Upper lobe of left lung (tissue), 6 donors: ENCODE data around the gene PIGBOS1. TPM values are rescaled to one million over a fixed set of nuclear protein-coding genes. Genes with fewer than 3 reads are reported as not detected.
A peak's percentile ranks its signal among the peaks of the same experiment; 100 is the strongest.
"Not testable (repeated sequence)": the region's sequence is repeated elsewhere in the genome, so short reads cannot be mapped to it uniquely, and the experiment has no call there.

ENCODE experiments used
- ATAC-seq, 2 donors: fragments of 200-7000 bp; cut with Tn5 transposase; one replicate each; pipeline ENCODE4 v1.9.1; 2022; ENCODE audit warnings: mild to moderate bottlenecking in 2 of 2, moderate library complexity in 2 of 2; ENCODE audit not compliant: low FRiP score in 2 of 2
- DNase-seq, 2 donors: peaks; one replicate each; pipeline ENCODE4 v3.0.0-alpha.2; 2019 to 2020
- H3K27ac ChIP-seq, 4 donors: fragments of 200-600 bp; sonication (generic); one replicate each; pipeline ENCODE4 v1.5.1; 2016 to 2019
- H3K27me3 ChIP-seq, 4 donors: fragments of 200-600 bp; sonication (generic); one replicate each; pipeline ENCODE4 v1.5.1; 2017 to 2019
- H3K36me3 ChIP-seq, 4 donors: fragments of 200-600 bp; sonication (generic); one replicate each; pipeline ENCODE4 v1.5.1; 2016 to 2019
- H3K4me1 ChIP-seq, 4 donors: fragments of 200-600 bp; sonication (generic); one replicate each; pipeline ENCODE4 v1.5.1; 2018 to 2019
- H3K4me3 ChIP-seq, 4 donors: fragments of 200-600 bp; sonication (generic); one replicate each; pipeline ENCODE4 v1.5.1; 2017 to 2019; ENCODE audit warnings: mild to moderate bottlenecking in 2 of 4, moderate library complexity in 1 of 4
- H3K9me3 ChIP-seq, 4 donors: fragments of 200-600 bp; sonication (generic); one replicate each; pipeline ENCODE4 v1.5.1; 2018 to 2019
- EP300 ChIP-seq, 4 donors: sonication (generic); formaldehyde crosslinking; IDR thresholded peaks; one replicate each; pipeline ENCODE4 v1.5.1; 2017; ENCODE audit warnings: antibody characterized with exemption in 4 of 4, control low read depth in 2 of 4
- POLR2A ChIP-seq, 4 donors: fragments of 450-650 bp; IDR thresholded peaks; one replicate each; pipeline ENCODE4 v1.5.1; 2016 to 2017; ENCODE audit warnings: antibody characterized with exemption in 4 of 4, mild to moderate bottlenecking in 2 of 4
- POLR2AphosphoS5 ChIP-seq, 2 donors: sonication (generic); formaldehyde crosslinking; IDR thresholded peaks; one replicate each; pipeline ENCODE4 v1.5.1; 2017; ENCODE audit warnings: antibody characterized with exemption in 2 of 2
- WGBS, 2 donors: methylation state at CpG; one replicate each; pipeline ENCODE4 v1.1.5; 2017 to 2018; 5-methylcytosine and 5-hydroxymethylcytosine counted together
- total RNA-seq, 6 donors: library from RNA; depleted of rRNA in 4 of 6; stranded (reverse); fragments of >200 nt in 4 of 6; gene quantifications; one replicate each; pipeline versions ENCODE4 v1.1.0 to v1.2.1, GENCODE V29; 2016 to 2021
- TF ChIP-seq, protein P1 (sequence below), 6 experiments: fragments of 450-650 bp in 4 of 6; fragments of 200-600 bp in 2 of 6; sonication (generic) in 2 of 6; IDR thresholded peaks; one replicate each; pipeline ENCODE4 v1.5.1; 2016 to 2019; ENCODE audit warnings: antibody characterized with exemption in 6 of 6
- donor health status: DM: no; HTN: no; CAD: no; lungs with moderate emphysema.
- donor health status: DM: no; HTN: yes; CAD: no; lungs with severe emphysema.

The PIGBOS1 gene
- total RNA-seq, 6 donors from 2014 or later, result 3.1 to 16.9 (median 10.1) TPM

GRCh38 chr15:55320238-55320550 lies 1.3 kb upstream of the PIGBOS1 start:
- H3K27ac ChIP-seq, result peak overlapping the region in 1 of 4 donors; percentile 7
- TF ChIP-seq, protein P1, sequence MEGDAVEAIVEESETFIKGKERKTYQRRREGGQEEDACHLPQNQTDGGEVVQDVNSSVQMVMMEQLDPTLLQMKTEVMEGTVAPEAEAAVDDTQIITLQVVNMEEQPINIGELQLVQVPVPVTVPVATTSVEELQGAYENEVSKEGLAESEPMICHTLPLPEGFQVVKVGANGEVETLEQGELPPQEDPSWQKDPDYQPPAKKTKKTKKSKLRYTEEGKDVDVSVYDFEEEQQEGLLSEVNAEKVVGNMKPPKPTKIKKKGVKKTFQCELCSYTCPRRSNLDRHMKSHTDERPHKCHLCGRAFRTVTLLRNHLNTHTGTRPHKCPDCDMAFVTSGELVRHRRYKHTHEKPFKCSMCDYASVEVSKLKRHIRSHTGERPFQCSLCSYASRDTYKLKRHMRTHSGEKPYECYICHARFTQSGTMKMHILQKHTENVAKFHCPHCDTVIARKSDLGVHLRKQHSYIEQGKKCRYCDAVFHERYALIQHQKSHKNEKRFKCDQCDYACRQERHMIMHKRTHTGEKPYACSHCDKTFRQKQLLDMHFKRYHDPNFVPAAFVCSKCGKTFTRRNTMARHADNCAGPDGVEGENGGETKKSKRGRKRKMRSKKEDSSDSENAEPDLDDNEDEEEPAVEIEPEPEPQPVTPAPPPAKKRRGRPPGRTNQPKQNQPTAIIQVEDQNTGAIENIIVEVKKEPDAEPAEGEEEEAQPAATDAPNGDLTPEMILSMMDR (IDR thresholded peaks at IDR 0.05), result no peak
- TF ChIP-seq POLR2AphosphoS5 (IDR thresholded peaks at IDR 0.05) (no peak), EP300 (IDR thresholded peaks at IDR 0.05) (no peak), POLR2A (IDR thresholded peaks at IDR 0.05) (no peak)
- ATAC-seq (no peak), DNase-seq (no peak)
- peak overlapping the region in 2 of 4 donors; percentile 73 to 74 for H3K4me3 ChIP-seq
- H3K9me3 ChIP-seq, result no peaks in the 10 kb centered on the region
- WGBS, 2 donors, result 29 to 37% methylated on average over 2 of the region's 2 CpGs
- peaks cover 0 to 4% (median 0%) of the 10 kb centered on the region in 4 donors for H3K36me3 ChIP-seq
- H3K27me3 ChIP-seq, result no peaks in the 10 kb centered on the region
- H3K4me1 ChIP-seq, result peaks cover 24 to 33% (median 27%) of the 10 kb centered on the region in 4 donors

- Histone ChIP-seq H3K36me3 (peaks cover 0 to 4% (median 0%) of the 10 kb centered on the region in 4 donors), H3K4me1 (peaks cover 24 to 33% (median 27%) of the 10 kb centered on the region in 4 donors), H3K27ac (peak overlapping the region; percentile 88 to 96 (median 93)), H3K27me3 (no peaks in the 10 kb centered on the region), H3K4me3 (peak overlapping the region; percentile 50 to 86 (median 74)), H3K9me3 (no peaks in the 10 kb centered on the region)
- DNase-seq (peak in 1 of 2 donors; percentile 51), ATAC-seq (peak in 1 of 2 donors; percentile 52)
- 55 to 57% methylated on average over 4 of the region's 4 CpGs for WGBS, 2 donors
- no peak for TF ChIP-seq POLR2AphosphoS5 (IDR thresholded peaks at IDR 0.05)
- no peak for TF ChIP-seq EP300 (IDR thresholded peaks at IDR 0.05)
- no peak for TF ChIP-seq POLR2A (IDR thresholded peaks at IDR 0.05)
- TF ChIP-seq, protein P1 (IDR thresholded peaks at IDR 0.05), result no peak
Observed at GRCh38 chr15:55319537-55320237, 764 bp upstream of the PIGBOS1 start.

- ATAC-seq, H3K4me3 ChIP-seq, H3K27ac ChIP-seq, H3K36me3 ChIP-seq, H3K4me1 ChIP-seq, H3K27me3 ChIP-seq, H3K9me3 ChIP-seq: not testable (repeated sequence)
- WGBS, 2 donors, result no CpG with 5 or more reads among the region's 32 CpGs
- peak in 1 of 2 donors; percentile 39 for DNase-seq
Observed at GRCh38 chr15:55302801-55303200, 16.1 kb downstream of the PIGBOS1 start.

GRCh38 chr15:55297315-55297714 lies 21.6 kb downstream of the PIGBOS1 start:
- Histone ChIP-seq H3K4me3 (no peak overlapping the region), H3K9me3 (no peaks in the 10 kb centered on the region), H3K27ac (no peak overlapping the region), H3K36me3 (no peaks in the 10 kb centered on the region), H3K27me3 (no peaks in the 10 kb centered on the region), H3K4me1 (no peaks in the 10 kb centered on the region)
- TF ChIP-seq POLR2A (IDR thresholded peaks at IDR 0.05) (no peak), POLR2AphosphoS5 (IDR thresholded peaks at IDR 0.05) (no peak), EP300 (IDR thresholded peaks at IDR 0.05) (no peak)
- TF ChIP-seq, protein P1 (IDR thresholded peaks at IDR 0.05), result no peak
- DNase-seq (no peak), ATAC-seq (no peak)

DNA sequence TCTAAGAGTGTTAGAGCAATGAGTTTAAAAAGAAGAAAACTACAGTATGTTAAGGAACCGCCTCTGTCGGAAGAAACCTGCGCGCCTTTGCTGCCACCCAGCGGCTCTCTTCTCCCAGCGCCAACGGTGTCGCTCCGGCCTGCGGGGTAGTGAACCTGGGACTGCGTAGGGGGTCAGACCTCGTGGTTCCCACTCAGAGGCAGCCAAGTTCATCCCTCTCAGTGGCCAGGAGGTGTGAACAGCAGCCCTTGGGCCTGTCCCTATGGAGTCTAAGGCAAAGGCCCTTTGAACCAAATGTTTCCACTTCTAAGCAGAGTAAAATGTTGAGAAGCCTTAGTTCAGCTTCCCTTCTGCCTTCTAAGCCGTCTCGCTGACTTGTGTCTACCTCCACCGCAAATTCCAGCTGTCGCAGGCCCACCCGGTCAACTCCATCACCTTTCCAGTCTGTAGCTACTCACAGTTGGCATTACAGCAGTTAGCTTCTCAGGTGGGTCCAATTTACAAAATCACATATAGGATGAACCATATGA lies 28.3 kb downstream of the PIGBOS1 start:
- Histone ChIP-seq H3K4me3 (peak overlapping the region in 3 of 4 donors; percentile 70 to 96 (median 79)), H3K9me3 (no peaks in the 10 kb centered on the region), H3K36me3 (no peaks in the 10 kb centered on the region), H3K4me1 (peaks cover 15 to 25% (median 18%) of the 10 kb centered on the region in 4 donors), H3K27me3 (no peaks in the 10 kb centered on the region), H3K27ac (peak overlapping the region; percentile 95 to 99 (median 98))
- 23 to 25% methylated on average over 17 of the region's 17 CpGs for WGBS, 2 donors
- TF ChIP-seq, protein P1 (IDR thresholded peaks at IDR 0.05), result peak; percentile 68 to 90 (median 87)
- TF ChIP-seq POLR2AphosphoS5 (IDR thresholded peaks at IDR 0.05), result no peak
- DNase-seq, result peak; percentile 91 to 93
- ATAC-seq, result peak; percentile 94 to 95
